C1 segment of cervical spinal cord (tissue), 14 donors: ENCODE data around the gene UBR4.

Experiments used
- DNase-seq, 14 donors: peaks; one replicate each; lab custom pipeline; 2025; lab: John Stamatoyannopoulos, UW

Gene UBR4

GRCh38 chr1:19072285-19072981, 137.6 kb downstream of the UBR4 start:
- DNase-seq, result no peak

- DNase-seq, result no peak
Observed at GRCh38 chr1:19071674-19072281, 138.3 kb downstream of the UBR4 start.

GRCh38 chr1:19070891-19071621, 139.0 kb downstream of the UBR4 start:
- no peak for DNase-seq

GRCh38 chr1:19070197-19070651, 139.8 kb downstream of the UBR4 start:
- no peak for DNase-seq

GRCh38 chr1:19068639-19069276, 141.3 kb downstream of the UBR4 start:
- no peak for DNase-seq

- no peak for DNase-seq
Observed at GRCh38 chr1:19067912-19068638, 142.0 kb downstream of the UBR4 start.

GRCh38 chr1:19067182-19067911, 142.7 kb downstream of the UBR4 start:
- peak in 8 of 14 donors; percentile 42 to 86 (median 76) for DNase-seq

GRCh38 chr1:19066874-19067181, 143.2 kb downstream of the UBR4 start:
- peak in 5 of 14 donors; percentile 27 to 90 (median 66) for DNase-seq

- DNase-seq, result no peak
Observed at GRCh38 chr1:19066248-19066873, 143.7 kb downstream of the UBR4 start.

- DNase-seq, result no peak
Observed at GRCh38 chr1:19065526-19066247, 144.4 kb downstream of the UBR4 start.

GRCh38 chr1:19064906-19065450, 145.1 kb downstream of the UBR4 start:
- DNase-seq, result no peak

GRCh38 chr1:19063122-19063521, 146.9 kb downstream of the UBR4 start:
- DNase-seq, result no peak

GRCh38 chr1:19062258-19063029, 147.6 kb downstream of the UBR4 start:
- no peak for DNase-seq

GRCh38 chr1:19061798-19062197, 148.3 kb downstream of the UBR4 start:
- no peak for DNase-seq

- no peak for DNase-seq
Observed at GRCh38 chr1:19061343-19061742, 148.7 kb downstream of the UBR4 start.

GRCh38 chr1:19059773-19060172, 150.3 kb downstream of the UBR4 start:
- DNase-seq, result no peak

GRCh38 chr1:19058476-19058797, 151.6 kb downstream of the UBR4 start:
- DNase-seq, result no peak

GRCh38 chr1:19057784-19058475, 152.1 kb downstream of the UBR4 start:
- DNase-seq, result no peak
